GM12864 (cell line): Measurements from ENCODE around the gene RNF220.

Source experiments
- DNase-seq: peaks from one replicate; pipeline ENCODE4 v3.0.0-alpha.2; 2011; ENCODE audit warnings: low read depth
- H3K4me3 ChIP-seq: 2 replicates; pipeline ENCODE4 v1.5.1; 2011; ENCODE audit warnings: mild to moderate bottlenecking, low read depth, low read length, control low read depth
- CTCF ChIP-seq: IDR thresholded peaks from 2 replicates; pipeline ENCODE4 v1.5.1; 2011; ENCODE audit warnings: low read depth, mild to moderate bottlenecking, moderate library complexity, low read length, control low read depth, inconsistent platforms; ENCODE audit errors: missing control alignments

RNF220 gene

GRCh38 chr1:44421446-44421884, 16.4 kb downstream of the RNF220 start:
- no peak for TF ChIP-seq CTCF
- DNase-seq, result no peak

GRCh38 chr1:44422161-44422560, 17.1 kb downstream of the RNF220 start:
- no peak for TF ChIP-seq CTCF
- no peak for DNase-seq
- H3K4me3 ChIP-seq, result no peak overlapping the region

More at GRCh38 chr1:44421446-44421884, 16.4 kb downstream of the RNF220 start:
- H3K4me3 ChIP-seq, result no peak overlapping the region

- DNase-seq, result no peak
- no peak for TF ChIP-seq CTCF
- no peak overlapping the region for H3K4me3 ChIP-seq
These were observed 18.8 kb downstream of the RNF220 start for GRCh38 chr1:44423591-44424537.

- DNase-seq, result no peak
- no peak overlapping the region for H3K4me3 ChIP-seq
- no peak for TF ChIP-seq CTCF
These were observed 19.7 kb downstream of the RNF220 start for GRCh38 chr1:44424747-44425146.

- no peak for DNase-seq
- TF ChIP-seq CTCF, result no peak
- H3K4me3 ChIP-seq, result no peak overlapping the region
These were observed 20.5 kb downstream of the RNF220 start for GRCh38 chr1:44425341-44426082.

GRCh38 chr1:44431861-44432260, 26.8 kb downstream of the RNF220 start:
- H3K4me3 ChIP-seq, result no peak overlapping the region
- no peak for DNase-seq
- TF ChIP-seq CTCF, result no peak
